CD4-positive, alpha-beta T cell treated with Interleukin-21 for 1 hour (primary cell): Measurements from ENCODE around the gene EVA1C.
A peak's percentile ranks its signal among the peaks of the same experiment; 100 is the strongest.
"Not testable (repeated sequence)": the region's sequence is repeated elsewhere in the genome, so short reads cannot be mapped to it uniquely, and the experiment has no call there.

ENCODE experiments used
- DNase-seq: peaks from one replicate; pipeline ENCODE4 v3.0.0-alpha.2; 2020

EVA1C gene

GRCh38 chr21:32390537-32391224 lies 21.8 kb upstream of the EVA1C start:
- not testable (repeated sequence) for DNase-seq

GRCh38 chr21:32391755-32392154 lies 20.8 kb upstream of the EVA1C start:
- DNase-seq = no peak

- DNase-seq = no peak
These were observed 20.1 kb upstream of the EVA1C start for GRCh38 chr21:32392299-32392879.

- DNase-seq = peak; percentile 96
These were observed 19.4 kb upstream of the EVA1C start, which contains the start of gene URB1 for GRCh38 chr21:32392880-32393676. URB1 (minus strand) TSS chr21:32393012; CDS start chr21:32392910, 102 bp downstream.

GRCh38 chr21:32393677-32394001 lies 18.9 kb upstream of the EVA1C start:
- no peak for DNase-seq

- peak; percentile 79 for DNase-seq
These were observed 9.2 kb upstream of the EVA1C start for GRCh38 chr21:32403201-32403777.

- no peak for DNase-seq
These were observed 6.1 kb upstream of the EVA1C start for GRCh38 chr21:32406405-32406804.

- no peak for DNase-seq
These were observed 2.2 kb upstream of the EVA1C start for GRCh38 chr21:32410291-32410690.

- DNase-seq = no peak
These were observed 1.6 kb upstream of the EVA1C start for GRCh38 chr21:32410916-32411315.

- DNase-seq = peak; percentile 70
These were observed 950 bp upstream of the EVA1C start for GRCh38 chr21:32411350-32412161.

- DNase-seq = no peak
These were observed 554 bp downstream of the EVA1C start for GRCh38 chr21:32413015-32413504.

GRCh38 chr21:32413697-32414578 lies 1.4 kb downstream of the EVA1C start:
- no peak for DNase-seq

GRCh38 chr21:32414579-32415358 lies 2.3 kb downstream of the EVA1C start:
- no peak for DNase-seq

GRCh38 chr21:32415451-32416398 lies 3.2 kb downstream of the EVA1C start:
- DNase-seq = no peak

- DNase-seq = no peak
These were observed 5.6 kb downstream of the EVA1C start for GRCh38 chr21:32418146-32418545.

- no peak for DNase-seq
These were observed 9.6 kb downstream of the EVA1C start for GRCh38 chr21:32422064-32422463.

GRCh38 chr21:32423320-32424190 lies 11.0 kb downstream of the EVA1C start:
- no peak for DNase-seq

GRCh38 chr21:32424191-32424535 lies 11.7 kb downstream of the EVA1C start:
- DNase-seq = no peak

GRCh38 chr21:32424674-32425073 lies 12.2 kb downstream of the EVA1C start:
- no peak for DNase-seq
